SK-N-DZ (cell line): ENCODE results near the gene KCNK16.

Experiments
- DNase-seq: peaks from one replicate; pipeline ENCODE4 v3.0.0-alpha.2; 2015; ENCODE audit warnings: low spot score

Gene KCNK16

DNA sequence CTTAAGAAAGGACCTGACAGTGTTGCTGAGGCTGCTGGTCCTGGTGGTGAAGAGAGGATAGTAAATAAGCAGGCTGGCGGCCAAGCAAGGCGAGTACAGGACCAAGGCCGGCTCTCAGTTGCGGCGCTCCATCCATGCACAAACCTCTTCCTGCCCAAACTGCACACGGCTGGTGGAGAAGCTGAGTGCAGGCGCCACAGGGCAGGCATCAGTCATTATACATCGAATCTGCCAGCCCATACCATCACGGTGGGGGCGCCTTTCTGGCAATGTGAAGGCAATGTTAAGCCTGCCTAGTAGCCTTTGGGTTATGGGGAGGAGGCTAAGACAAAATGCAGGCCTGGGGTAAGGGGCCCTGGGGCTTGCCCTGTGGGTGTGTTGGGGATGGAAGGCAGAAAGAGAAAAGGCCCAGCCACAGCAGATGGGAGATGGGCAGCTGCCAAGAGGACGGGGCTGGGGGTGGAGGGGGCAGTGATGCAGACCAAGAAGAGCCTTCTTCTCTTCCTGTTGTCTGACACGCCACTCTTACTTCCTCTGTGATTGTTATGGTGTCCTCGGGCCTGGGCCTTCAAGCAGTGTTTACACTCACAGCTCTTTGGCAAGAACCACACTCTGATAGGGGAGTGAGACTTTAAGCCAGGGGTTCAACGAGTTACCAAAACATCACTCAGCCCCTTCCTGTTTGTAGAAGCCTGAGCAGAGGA, 20.3 kb upstream of the KCNK16 start:
- DNase-seq: no peak

DNA sequence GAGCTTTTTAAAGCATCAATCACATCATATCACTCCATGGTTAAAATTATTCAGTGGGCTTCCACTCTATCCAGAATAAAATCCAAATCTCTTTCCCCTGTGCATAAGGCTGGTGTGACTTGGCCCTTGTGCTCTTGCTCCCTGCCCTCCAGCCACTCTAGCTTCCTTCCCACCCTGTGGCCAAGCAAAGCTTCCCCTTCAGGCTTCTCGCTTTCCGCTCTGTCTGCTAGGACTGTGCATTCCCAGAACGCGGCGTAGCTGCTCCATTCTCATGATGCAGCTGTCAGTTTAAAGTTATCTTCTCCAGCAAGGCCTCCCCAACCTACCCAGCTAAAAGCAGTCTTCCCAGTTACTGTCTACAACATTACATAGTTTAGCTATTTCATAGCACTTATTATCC, 19.4 kb upstream of the KCNK16 start:
- DNase-seq: no peak

DNA sequence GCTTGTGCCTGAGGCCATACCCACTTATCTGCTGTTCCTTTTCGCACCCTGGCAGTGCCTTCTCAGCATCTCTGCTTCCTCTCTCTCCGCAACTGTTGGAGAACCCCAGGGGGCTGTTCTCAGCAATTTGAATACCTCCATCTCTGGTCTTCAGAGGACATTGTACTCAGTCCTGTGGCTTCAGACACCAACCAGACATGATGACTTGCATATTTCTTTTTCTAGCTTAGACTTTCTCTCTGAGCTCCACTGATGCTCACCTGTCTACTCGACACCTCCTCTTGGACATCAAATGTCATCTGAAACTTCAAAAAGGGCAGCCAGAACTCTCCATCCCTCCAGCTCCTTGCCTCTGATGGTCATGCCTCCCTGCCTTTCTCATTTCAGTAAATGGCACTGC, 18.9 kb upstream of the KCNK16 start:
- no peak for DNase-seq

DNA sequence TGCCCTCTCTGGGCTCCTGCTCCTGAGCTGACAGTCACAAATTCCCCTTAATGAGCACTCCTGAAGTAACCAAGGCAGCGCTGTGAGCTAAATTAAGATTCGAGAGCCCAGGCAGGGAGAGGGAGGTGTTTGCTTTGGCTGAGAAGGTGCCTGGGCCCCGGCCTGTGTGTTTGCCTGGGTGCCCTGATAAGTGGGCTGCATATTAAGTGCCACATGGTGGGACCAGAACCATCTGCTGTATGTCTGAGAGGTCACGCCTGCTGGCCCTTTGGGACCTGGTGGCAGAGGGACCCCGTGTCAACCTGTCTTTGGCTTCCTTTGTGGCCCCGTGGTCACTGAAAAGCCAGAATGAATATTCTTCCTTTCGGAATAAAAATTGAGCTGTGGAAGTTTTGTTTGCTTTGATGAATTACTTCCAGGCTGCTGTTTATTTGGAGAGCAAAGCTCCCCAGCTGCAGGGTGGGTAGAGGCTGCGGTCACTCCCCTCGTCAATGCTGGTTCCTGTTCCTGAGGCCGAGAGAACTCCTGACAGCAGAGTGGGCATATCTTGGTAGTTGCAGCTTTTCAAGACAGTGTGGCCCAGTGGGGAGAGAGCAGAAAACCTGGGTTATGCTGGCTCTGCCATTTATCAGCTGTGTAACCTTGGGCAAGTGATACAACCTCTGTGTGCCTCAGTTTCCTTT, 17.5 kb upstream of the KCNK16 start:
- DNase-seq: no peak

- no peak for DNase-seq
Observed at GRCh38 chr6:39339096-39339867, 16.8 kb upstream of the KCNK16 start.

DNA sequence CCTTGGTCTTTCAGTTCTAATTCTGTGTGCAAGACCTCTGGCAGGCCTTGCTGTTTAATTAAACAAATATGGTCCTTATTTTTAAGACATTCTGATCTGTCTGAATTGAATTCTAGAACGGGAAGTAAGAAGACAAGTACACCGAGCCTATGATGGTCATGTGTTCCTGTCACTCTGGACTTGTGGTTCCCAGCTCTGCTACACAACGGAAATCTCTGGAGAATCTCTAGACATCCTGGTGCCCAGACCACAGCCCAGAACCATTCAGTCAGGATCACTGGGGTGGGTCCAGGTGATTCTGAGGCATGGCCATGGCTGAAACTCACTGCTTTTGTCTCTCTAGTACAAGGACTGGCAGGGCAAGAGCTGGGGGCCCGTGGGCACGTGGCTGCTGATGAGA, 15.9 kb upstream of the KCNK16 start:
- no peak for DNase-seq

- DNase-seq: no peak
Observed at GRCh38 chr6:39335780-39336545, 13.5 kb upstream of the KCNK16 start.

- DNase-seq: no peak
Observed at GRCh38 chr6:39333644-39334438, 11.3 kb upstream of the KCNK16 start.

DNA sequence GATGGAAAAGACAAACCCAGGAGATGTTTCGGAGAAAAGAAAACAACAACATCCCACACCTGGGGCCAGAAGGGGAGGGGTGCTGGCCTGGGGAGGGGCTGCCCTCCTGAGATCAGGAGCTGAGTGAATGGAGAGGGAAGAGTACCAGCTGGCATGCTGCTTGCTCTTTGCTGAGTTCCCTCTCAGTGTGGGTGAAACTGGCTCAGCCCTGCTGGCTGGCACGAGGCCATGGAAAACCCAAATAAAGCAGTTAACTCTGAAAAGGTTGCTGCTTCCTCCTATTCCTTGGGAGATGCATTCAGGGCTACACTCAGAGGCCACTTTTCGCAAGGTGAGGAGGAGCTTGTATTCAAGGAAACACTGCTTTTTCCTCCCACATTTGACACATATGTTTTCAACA, 8.0 kb upstream of the KCNK16 start:
- DNase-seq: no peak

- DNase-seq: no peak
Observed at GRCh38 chr6:39330057-39330456, 7.6 kb upstream of the KCNK16 start.

GRCh38 chr6:39328066-39328465, 5.6 kb upstream of the KCNK16 start:
- no peak for DNase-seq

DNA sequence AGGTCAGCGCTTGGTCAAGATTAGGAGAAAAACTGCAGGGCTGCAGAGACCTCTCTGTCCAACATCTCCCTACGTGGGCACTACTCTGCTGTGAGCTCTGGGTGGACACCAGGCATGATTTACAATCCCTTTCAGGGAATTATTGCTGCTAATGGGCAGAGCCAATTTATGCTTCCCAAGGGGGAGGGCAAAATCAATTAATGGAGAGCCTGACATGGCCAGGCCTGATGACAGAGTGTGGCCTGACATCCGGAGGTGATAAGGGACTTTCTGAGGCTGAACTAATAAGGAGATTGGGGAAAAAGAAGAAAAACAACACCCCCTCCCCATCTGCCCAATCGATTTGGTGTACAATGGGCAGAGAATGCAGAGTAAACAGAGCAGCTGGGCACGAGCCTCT, 5.0 kb upstream of the KCNK16 start:
- DNase-seq: no peak

DNA sequence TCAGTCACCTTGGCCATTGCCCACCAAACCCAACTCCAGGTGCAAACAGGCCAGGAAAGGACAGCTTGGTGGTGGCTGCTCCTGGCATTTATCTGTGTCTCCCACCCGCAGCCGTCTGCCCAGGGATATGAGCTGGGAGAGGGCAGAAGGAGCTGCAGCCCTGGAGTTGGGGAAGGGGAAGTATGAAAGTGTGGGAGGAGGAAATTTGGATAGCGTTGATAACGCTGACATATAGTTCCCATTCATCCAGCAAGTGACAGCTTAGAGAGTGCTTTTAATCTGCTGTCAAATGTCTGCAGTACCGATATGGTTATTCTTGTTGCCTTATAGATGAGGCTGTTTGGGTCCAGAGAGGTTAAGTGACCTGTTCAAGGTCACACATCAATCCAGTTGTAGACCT, 741 bp downstream of the KCNK16 start:
- DNase-seq: no peak

- DNase-seq: no peak
Observed at GRCh38 chr6:39320363-39320984, 2.0 kb downstream of the KCNK16 start.

DNA sequence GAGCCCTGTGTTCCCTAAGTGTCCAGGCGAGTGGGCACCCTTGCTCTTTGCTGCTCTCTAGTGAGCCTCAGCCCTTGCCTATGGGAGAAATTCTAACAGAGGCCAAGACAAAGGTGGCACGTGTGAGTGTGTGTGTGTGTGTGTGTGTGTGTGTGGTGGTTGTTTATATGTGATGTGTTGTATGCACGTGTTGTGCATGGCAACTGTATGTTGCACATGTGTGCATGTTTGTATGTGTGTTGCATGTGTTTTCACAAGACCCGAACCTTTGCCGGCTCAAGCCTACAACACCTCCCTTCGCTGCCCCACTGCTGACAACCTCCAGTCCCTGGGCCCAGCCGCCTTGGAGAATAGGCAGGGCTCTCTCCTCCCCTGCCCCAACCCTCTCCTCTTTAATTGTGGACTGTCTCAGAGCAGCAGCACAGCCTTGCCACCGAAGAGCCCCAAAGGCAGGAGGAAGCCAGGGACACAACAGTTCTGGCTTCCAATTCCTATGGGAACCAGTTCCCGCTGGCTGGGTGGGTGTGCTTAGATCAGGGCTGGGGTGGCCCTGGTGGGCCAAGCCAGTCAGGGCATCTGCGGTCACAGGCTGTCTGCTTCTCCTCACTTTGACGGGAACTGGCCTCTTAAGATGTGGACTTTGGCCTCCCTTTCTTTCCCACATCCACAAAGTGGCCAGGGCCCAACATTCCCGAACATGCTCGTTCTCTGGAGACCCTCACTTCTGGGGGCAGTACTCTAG, 2.7 kb downstream of the KCNK16 start:
- DNase-seq: no peak

- no peak for DNase-seq
Observed at GRCh38 chr6:39317256-39317655, 5.2 kb downstream of the KCNK16 start.

DNA sequence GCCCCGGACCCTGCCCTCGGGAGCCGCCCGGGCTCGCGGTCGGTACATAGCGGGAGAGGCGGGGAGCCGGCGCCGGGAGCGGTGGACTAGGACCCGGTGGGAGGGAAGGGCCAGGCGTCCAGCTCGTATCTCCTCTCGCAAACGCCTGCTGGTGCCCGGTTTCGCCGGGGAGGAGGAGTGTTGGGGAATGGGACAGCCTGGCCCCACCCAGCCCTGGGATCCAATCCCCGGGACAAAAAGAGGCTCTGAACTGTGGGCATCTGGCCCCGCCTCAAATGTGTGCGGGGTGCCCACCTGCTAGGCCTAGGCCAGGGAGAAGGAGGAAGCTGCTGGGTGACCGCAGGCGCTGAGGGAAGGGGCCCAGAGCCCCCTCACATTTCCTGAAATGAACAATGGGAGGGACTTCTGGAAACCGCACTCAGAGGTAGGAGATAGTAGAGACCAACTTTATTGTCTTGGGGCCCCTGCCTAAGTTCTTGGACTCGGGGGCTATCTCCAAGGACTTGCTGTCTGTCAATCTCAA, 8.2 kb downstream of the KCNK16 start, which contains the start of gene KCNK17:
TSS of gene KCNK17 (minus strand) at position 147 of the 523 bp plus-strand sequence. CDS start at position 48, 99 bp downstream.
- no peak for DNase-seq

- DNase-seq: no peak
Observed at GRCh38 chr6:39313526-39314272, 8.8 kb downstream of the KCNK16 start.
